Sigmoid colon (tissue), 4 donors: ENCODE measurements around the gene ASB3.
"Not testable (repeated sequence)": the region's sequence is repeated elsewhere in the genome, so short reads cannot be mapped to it uniquely, and the experiment has no call there.

Experiments used
- EP300 ChIP-seq, 4 donors: sonication (generic); formaldehyde crosslinking; IDR thresholded peaks; one replicate each; pipeline ENCODE4 v1.6.1; 2017; ENCODE audit warnings: antibody characterized with exemption in 4 of 4
- POLR2A ChIP-seq, 2 donors: fragments of 450-650 bp; IDR thresholded peaks; one replicate each; pipeline ENCODE4 v1.6.1; 2016; ENCODE audit warnings: antibody characterized with exemption in 2 of 2, mild to moderate bottlenecking in 2 of 2, moderate library complexity in 2 of 2
- TF ChIP-seq, protein P1 (sequence below), 4 experiments: fragments of 450-650 bp in 3 of 4; fragments of 200-600 bp in 1 of 4; IDR thresholded peaks; one replicate each; pipeline ENCODE4 v1.5.1; 2016 to 2019; ENCODE audit warnings: antibody characterized with exemption in 4 of 4, mild to moderate bottlenecking in 3 of 4, moderate library complexity in 2 of 4

- not testable (repeated sequence) for TF ChIP-seq EP300, POLR2A (IDR thresholded peaks at IDR 0.05)
- TF ChIP-seq, protein P1, sequence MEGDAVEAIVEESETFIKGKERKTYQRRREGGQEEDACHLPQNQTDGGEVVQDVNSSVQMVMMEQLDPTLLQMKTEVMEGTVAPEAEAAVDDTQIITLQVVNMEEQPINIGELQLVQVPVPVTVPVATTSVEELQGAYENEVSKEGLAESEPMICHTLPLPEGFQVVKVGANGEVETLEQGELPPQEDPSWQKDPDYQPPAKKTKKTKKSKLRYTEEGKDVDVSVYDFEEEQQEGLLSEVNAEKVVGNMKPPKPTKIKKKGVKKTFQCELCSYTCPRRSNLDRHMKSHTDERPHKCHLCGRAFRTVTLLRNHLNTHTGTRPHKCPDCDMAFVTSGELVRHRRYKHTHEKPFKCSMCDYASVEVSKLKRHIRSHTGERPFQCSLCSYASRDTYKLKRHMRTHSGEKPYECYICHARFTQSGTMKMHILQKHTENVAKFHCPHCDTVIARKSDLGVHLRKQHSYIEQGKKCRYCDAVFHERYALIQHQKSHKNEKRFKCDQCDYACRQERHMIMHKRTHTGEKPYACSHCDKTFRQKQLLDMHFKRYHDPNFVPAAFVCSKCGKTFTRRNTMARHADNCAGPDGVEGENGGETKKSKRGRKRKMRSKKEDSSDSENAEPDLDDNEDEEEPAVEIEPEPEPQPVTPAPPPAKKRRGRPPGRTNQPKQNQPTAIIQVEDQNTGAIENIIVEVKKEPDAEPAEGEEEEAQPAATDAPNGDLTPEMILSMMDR (IDR thresholded peaks at IDR 0.05) = not testable (repeated sequence)
Measured at GRCh38 chr2:53829980-53830290, 43.2 kb upstream of the ASB3 start.
